ENCODE data around the gene IGFBP4.

DNA sequence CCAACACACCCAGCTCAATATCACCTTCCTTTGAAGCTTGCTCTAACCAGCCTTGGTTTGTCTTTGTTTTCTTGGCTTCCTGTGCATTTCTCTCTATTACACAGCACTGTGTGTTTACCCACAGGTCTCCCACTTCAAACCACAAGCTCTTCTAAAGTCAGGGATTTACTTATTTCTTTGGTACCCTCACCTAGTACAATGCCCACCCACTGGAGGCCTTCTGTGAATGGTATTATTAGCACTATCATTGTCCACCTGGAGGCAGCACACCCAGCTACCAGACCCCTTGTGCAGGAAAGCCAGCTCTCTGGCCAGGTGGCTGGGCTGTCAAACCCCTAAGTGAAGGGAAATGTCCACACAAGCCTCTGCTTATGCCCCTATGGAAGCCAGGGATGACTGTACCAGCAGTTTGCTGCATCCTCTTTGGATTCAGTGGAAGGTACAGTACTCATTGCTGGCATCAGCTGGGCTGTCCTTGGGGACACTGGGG lies 16.2 kb upstream of the IGFBP4 start:
- TF ChIP-seq, protein P1, sequence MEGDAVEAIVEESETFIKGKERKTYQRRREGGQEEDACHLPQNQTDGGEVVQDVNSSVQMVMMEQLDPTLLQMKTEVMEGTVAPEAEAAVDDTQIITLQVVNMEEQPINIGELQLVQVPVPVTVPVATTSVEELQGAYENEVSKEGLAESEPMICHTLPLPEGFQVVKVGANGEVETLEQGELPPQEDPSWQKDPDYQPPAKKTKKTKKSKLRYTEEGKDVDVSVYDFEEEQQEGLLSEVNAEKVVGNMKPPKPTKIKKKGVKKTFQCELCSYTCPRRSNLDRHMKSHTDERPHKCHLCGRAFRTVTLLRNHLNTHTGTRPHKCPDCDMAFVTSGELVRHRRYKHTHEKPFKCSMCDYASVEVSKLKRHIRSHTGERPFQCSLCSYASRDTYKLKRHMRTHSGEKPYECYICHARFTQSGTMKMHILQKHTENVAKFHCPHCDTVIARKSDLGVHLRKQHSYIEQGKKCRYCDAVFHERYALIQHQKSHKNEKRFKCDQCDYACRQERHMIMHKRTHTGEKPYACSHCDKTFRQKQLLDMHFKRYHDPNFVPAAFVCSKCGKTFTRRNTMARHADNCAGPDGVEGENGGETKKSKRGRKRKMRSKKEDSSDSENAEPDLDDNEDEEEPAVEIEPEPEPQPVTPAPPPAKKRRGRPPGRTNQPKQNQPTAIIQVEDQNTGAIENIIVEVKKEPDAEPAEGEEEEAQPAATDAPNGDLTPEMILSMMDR (IDR thresholded peaks at IDR 0.05) = no peak
- no peak for TF ChIP-seq POLR2AphosphoS5 (IDR thresholded peaks at IDR 0.05)
